Left hindlimb (tissue), 1 donor: ENCODE data around the gene LRBA.

Experiments used
- DNase-seq: peaks from one replicate; pipeline ENCODE4 v3.0.0-alpha.2; 2018

The LRBA gene

DNA sequence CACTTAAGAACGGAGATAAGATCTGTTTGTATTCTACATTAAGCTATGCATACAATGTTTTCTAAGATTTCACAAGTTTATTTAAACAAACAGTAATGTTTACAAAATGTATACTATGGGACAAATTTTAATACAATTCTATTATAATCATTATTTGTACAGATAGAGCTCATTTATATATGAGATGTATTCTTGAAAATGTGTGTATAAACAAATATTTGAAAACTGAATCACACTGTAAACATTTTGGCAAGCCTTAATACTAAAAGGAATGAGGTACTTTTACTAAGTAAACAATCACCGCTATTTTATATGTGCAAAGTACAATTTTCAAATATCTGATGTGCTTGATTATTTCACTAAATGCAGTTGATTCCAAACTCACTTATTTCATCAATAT is 552.3 kb downstream of the LRBA start:
- no peak for DNase-seq

DNA sequence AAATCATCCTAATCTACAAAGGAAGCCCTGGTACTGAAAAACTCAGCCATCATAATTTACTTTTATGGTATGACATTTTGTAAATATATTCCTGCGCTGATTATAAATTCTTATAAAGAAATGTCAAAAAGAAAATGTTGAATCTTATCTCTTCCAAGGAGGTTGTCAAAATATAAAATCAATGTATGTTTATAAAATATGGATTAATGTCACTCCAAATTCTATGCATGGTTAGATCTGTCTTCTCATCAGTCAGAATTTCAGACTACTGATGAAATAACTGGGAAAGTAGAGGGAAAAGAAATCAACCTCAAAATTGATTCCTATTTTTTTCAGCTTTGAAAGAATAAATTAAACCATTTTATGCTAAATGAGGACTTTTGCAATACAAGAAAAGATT is 553.1 kb downstream of the LRBA start:
- DNase-seq, result no peak

DNA sequence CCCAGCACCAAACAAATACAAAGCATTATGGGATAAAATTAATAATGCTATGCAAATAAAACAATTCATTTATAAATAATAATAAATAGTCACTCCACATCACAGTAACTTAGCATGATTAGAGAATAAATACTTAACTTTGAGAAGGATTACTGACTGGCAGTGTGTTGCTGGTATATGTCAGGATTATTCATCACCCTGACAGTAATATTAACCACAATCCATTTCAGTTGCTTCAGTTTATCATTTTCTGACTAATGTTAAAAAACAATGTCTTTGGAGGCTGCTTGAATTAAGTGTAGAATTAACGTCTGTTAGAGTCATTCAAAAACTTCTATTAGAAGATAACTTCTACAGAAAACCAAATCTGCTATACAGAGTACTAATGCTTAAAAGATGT is 557.3 kb downstream of the LRBA start:
- DNase-seq, result no peak

DNA sequence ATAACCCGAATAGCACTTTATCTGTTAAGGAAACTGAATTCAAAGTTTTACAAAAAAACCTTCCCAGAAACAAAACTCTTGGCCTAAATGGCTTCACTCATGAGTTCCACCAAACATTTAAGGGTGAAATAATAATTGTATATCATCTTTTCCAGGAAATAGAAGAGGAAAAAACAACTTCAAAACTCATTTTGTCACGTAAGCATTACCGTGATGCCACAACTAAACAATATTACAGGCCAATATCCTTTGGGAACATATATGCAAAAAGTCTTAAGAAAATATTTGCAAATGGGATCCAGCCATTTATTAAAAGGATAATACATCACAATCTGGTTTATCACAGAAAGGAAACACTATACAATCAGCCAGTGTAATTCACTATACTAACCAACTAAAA is 563.2 kb downstream of the LRBA start:
- no peak for DNase-seq

DNA sequence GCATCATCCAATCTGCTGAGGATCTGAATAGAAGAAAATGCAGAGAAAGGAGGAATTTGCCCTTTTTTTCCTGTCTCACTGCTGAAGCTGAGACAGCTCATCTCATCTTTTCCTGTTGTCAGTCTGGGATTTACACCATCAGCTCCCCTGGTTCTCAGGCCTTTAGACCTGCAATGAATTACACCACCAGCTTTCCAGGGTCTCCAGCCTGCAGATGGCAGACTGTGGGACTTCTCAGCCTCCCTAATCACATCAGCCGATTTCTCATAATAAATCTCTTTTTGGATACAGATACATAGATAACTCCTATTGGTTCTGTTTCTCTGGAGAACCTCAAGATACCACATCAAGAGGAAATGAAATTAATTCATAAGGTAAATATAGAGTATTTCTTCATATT is 567.7 kb downstream of the LRBA start:
- DNase-seq, result no peak

DNA sequence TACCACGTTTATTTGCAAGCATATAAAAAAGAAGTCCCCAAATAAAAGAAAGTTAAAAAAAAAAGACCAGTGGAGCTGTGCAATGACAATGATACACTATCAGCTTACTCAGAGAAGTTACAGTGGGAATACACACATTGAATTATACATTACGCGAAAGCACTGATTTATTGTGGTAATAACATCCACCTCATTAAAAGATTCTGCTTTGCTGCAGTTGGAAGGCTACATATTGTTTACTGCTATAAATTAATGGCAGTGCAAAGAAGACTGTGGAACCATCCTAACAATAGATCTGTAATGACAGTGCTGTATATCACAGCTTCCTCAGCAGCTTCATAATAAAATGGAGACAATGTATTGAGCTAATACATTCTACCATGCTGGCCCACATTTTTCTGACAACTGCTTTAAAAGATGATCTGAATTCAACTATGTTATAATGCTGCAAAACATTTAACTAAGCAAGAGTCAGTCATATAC is 575.6 kb downstream of the LRBA start:
- DNase-seq, result no peak

DNA sequence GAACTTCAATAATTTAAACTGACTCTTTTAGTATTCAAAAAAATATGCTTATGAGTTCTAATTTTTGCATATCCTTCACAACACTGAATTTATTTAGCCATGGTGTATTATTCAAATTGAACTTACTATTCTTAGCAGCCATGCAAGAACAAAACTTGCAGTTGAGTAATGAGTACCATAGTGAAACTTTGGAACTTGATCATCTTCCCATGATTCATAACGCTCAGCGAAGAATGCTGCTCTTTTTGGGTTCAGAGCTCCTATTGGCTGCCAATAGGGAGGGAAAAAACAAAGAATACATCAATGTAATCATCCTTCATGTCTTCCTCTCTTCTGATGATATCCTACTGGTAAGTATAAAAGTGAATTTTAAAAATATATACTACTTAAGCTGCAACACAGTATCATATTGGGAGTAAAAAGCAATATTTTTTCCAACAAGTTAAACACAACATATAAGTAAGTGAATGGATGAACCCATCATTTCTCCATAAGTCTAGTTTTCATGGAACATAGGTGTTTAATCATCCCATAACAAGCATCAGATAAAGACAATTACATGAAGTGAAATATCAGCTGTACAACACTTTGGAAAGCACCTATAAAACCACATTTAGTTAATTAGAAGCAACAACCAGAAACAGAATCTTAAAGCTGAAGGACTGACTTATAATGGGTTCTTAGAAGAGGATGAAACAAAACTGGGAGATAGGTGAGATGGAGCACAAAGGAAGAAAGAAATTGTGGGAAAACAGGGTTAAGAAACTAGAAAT is 578.3 kb downstream of the LRBA start:
- DNase-seq, result no peak

DNA sequence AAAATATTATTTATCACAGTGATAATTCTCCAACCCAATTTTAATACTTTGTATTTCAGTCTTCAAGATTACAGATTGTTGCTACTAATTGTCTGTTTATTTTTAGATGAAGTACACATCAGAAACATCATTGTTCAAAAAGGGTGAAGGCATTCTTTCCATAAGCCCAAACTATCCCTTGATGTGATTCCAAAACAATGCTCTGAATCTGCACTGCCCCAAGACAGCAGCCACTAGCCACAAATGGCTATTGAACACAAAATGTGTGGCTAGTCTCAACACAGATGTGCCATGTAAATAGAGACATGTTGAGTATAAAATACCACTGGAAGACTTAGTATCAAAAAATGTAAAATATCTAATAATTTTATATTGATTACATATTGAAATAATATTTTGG is 583.9 kb downstream of the LRBA start:
- DNase-seq, result no peak

DNA sequence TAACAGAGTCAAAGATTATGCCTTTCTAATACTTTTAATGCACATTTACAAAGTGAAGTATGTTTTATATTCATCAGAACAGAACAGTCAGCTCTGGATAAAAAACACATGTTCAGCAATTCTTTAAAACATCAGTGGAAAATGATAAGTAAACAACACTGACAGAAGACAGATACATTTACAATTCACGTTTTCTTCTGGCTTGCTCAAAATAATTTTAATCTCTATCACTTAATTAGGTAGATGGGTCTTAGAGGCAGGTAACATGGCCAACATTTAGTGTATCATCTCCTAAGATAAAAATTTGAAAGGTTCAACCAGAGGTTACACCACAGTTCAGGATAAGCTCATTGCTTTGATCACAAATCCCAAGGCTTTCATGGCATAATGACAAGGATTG is 589.9 kb downstream of the LRBA start:
- DNase-seq, result no peak

DNA sequence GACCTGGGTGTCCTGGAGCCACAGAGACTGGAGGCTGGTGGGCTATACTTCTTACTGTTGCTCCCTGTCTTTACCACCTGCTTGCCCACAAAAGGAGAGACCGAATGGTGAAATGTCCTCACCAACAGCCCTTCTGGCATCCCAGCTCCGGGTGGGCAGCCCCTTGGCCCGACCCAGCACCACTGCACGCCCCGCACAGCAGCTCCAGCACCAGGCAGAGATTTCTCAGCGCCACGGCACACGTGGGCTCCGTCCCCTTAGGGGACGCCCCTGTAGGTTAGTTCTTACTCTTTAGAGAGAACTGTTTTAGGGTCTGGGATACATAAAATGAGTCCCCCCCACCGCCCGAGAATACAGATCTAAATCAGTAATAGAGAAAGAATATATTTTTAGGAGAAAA is 591.6 kb downstream of the LRBA start:
- no peak for DNase-seq

DNA sequence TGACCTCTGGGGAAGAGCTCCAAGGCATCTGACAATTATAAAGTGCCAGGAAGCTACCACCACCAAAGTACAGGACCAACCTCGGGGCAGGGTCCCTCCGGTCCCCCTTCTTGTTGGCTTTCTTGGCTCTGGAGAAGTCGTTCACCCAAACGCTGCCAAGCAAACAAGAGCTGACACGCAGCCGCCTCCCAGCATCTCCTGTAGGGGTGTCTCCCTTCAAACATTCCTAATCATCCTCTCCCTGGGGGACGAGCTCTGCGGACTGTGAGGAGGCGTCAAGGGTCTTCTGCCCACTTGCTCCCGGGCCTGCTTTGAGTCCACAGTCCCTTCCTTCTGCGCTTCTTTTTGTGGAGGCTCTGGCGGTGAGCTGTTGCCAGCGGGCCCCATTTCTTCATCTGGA is 592.0 kb downstream of the LRBA start:
- no peak for DNase-seq

DNA sequence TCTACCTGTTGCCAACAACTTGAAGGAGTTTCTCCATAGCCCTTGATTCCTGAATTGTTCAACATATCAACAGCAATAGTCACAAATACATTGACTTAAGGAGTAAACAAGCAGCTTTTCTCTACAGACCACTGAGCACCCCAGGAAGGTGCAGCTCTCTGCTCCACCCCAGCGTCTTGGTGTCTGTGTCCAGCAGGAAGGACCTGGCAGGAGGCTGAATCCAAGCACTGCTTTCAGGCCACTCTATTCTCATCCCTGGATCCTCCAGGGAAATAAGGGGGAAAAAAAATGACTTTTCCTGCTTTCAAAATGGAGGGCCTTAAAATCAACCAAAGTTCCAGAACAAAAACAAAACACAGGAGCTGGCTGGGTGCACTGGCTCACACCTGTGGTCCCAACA is 593.5 kb downstream of the LRBA start:
- no peak for DNase-seq

DNA sequence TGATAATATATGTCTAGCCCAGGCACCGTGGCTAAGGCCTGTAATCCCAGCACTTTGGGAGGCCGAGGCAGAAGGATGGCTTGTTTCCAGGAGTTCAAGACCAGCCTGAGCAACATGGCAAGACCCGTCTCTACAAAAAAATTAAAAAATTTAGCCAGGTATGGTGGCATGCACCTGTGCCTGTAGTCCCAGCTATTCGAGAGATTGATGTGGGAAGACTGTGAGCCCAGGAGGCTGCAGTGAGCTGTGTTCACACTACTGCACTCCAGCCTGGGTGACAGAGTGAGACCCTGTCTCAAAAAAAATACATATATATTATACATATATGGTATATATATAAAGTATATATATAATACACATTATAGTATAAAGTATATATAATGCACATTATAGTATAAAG is 595.1 kb downstream of the LRBA start:
- no peak for DNase-seq

DNA sequence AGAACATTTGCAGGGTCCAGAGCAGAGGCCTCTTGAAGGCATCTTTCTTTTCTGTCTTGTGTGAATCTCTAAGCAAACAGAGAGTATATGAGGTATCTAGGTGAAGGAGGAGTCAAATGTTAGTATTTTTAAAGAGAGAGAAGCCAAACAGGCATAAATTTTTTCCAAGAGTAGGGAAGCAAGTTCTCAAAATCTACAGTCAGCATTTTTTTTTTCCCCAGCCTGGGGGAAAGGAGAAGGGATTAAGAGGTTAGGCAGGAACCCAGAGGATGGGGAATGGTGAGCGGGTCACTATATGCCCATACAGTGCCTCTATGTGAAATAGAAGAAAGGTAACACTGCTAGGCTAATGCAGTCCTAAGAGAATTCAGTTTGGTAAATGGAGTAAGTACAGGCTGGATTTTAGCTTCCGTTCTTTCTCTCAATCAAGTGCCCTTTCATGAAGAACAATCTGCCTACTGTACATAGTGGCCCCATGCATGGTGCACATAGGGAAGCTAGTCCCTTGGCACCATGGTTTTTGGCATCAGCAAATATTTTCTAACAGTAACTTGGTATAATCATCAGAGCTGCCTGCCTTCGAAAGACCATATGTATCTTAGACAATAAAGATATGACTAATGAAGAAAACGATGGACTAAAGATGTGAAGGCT is 596.2 kb downstream of the LRBA start:
- no peak for DNase-seq

DNA sequence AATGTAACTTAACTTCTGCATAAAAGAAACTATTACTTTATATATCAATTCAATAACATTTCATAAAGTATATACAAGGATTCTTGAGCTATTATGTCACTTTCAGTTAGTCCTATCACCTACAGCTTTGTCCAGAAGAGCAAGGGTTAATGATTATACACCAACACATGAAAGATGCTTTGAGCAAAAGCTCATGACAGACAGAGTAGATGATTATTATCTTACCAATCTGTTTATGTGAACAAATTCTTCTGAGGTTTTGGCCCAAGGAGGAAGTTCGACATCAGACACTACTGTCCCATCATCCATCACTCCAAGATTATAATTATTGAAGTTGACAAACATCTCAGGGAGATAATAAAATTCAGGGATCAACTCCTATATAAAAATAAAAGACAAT is 599.9 kb downstream of the LRBA start:
- no peak for DNase-seq

DNA sequence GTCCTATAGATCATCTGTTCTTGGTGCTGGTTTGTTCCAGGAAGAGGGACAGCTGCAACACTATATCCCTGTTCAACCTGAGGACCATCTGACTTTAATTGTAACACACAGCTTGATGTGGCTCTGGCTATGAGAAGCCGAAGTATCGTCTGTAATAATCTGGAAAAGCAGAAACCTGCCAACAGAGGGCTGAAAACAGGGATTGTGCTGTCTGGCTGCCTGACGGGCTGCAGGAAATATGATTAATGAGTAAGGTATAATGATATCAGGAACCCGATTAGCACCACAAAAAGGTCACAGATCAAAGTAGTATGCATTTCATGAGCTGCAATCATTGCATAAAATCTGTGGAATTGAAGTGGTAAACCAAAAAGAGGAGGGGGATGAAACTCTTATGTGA is 603.6 kb downstream of the LRBA start:
- DNase-seq, result no peak

DNA sequence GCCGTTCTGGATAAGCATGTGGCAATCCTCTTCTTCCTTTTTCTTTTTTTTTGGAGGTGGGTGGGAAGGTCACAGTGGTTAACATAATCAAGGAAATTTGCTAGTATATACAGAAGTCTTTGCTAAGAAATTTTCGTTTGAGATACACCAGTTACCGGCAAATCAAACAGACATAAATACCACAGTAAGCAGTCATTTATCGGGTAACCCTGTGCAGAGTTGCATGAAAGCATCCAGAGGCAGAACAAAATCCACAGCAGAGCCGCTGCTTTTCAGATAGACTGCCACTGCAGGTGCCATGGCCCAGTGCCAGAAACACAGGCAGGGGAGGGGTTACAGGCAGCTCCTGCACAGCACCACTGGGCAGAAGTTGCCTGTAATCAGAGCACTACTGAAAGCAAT is 612.2 kb downstream of the LRBA start:
- DNase-seq, result no peak

DNA sequence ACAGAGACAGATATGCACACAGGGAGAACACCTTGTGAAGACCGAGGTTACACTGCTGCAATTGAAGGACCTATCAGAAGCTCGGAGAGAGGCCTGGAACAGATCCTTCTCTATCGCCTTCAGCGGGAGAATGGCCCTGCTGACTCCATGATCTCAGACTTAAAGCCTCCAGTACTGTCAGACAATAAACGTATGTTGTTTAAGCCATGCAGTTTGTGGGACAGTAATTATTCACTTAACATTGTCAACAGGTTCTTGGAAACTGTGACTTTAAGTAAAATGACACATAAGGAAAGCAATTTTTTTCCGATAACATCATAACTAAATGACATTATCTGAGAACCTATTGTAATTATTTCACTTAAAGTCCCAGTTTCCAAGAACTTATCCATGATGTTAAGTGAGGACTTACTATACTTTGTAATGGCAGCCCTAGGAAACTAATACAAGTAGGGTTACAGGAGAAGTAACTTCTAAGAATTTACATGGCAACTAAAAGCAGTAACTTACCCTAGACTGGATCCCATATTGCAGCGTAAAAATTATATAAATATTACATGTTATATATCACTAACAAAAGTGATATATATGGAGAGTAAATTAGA is 613.9 kb downstream of the LRBA start:
- no peak for DNase-seq

DNA sequence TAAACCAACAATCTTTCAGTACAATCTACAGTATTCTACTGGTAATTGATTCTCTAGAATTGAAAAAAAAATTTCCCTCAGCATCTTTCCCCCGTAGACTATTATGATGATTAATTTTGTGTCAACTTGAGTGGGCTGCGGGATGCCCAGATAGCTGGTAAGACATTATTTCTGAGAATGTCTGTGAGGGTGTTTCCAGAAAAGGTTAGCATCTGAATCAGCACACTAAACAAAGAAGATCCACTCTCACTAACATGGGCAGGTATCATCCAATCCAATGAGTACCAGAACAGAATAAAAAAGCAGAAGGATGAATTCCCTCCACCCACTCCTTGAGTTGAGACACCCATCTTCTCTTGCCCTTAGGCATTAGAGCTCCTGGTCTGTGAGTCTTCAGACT is 619.2 kb downstream of the LRBA start:
- DNase-seq, result no peak

DNA sequence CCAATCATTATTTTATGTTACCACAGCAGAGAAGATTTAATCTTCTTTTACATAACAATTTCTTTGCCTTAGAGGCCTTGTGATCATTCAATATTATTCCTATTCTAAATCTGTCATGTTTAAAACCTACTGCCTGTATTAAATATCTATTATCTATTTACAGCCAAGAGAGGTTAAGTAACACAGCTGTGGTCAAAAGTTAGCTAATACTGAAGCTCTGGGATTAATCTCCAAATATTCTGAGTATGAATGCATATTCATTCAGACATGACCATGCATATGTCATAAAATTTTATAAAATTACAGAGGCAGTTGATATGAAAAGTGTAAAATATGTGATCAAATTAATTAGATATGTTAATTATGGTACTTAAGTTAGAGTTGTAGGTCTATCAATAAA is 621.0 kb downstream of the LRBA start:
- DNase-seq, result no peak

DNA sequence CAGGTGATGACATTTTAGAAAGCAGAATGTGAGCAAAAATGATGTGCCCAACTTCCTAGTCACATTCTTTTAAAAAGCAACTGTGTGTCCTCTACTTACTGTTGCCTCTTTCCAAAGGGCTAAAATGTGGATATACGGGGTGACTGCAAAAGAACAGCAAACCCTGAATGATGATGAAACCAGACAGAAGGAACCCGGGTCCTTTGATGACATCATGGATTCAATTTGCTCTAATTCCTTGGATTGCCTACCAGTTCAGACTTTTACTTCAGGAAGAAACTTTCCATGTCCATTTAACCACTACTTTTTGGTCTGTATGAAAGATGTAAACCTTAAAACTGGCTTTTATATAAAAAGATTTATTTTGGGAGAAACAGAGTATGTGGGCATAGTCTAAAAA is 624.0 kb downstream of the LRBA start:
- DNase-seq, result no peak

DNA sequence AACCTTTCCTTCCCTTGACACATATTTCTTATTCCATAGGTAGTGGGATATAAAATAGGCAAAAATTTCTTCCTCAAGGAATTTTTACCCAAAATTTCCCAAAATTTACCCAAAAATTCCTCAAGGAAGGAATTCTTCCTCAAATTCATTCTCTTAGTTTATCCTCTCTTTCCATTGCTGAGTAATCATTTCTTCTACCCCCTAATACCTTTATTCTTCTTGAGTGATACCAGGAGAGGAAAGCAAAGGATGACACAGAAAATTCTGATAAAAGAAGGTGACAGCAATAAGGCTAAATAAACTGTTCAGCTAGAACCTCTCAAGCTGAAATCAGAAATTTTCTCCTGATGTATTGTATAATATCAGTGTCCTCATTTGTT is 624.6 kb downstream of the LRBA start:
- no peak for DNase-seq

DNA sequence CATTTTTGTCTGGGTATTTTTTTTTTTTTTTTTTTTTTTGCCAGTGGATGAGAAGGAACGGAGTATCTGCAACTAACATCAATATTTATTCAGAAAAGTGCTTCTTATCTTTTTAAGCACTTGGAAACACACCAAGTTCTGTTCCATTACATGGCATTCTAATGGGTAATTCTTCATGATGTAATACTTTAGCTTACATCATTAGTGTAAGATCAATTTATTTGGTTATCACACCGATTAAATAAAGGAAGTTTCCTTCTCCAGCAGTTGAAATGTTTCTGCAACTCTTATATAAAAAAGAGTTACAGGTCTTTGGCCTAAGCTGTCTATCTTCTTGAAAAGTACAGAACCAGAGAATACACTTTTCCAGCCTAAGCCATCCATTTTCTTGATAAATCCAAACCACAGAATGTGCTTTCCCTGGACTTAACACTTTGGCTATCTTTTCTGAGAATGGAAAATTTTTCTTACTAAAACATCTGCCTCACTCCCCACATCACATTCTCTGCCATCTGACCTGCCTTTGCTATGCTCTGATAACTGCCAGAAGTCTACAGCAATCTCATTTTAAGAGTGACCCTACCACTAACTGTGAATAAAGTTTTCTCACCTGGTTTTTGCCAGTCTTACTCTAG is 625.1 kb downstream of the LRBA start:
- DNase-seq, result no peak

DNA sequence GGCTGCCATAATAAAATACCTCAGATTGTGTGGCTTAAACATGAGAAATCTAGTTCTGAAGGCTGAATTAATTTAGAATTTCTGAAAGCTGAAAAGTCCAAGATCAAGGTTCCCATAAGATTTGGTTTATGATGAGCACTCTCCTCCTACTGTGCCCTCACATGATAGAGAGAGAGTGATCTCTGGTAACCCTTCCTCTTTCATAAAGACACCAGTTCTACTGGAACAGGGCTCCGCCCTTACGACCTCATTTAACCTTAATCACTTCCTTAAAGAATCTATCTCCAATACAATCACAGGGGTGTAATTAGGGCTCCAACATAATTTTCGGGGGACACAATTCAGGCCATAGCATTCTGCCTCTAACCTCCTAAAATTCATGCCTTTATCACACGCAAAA is 627.1 kb downstream of the LRBA start:
- DNase-seq, result no peak
